ENCODE data around the gene DMRTB1. TPM values are rescaled to one million over a fixed set of nuclear protein-coding genes. Genes with fewer than 3 reads are reported as not detected.

Gene DMRTB1
- total and polyA plus RNA-seq, 10 donors, result not detected

DNA sequence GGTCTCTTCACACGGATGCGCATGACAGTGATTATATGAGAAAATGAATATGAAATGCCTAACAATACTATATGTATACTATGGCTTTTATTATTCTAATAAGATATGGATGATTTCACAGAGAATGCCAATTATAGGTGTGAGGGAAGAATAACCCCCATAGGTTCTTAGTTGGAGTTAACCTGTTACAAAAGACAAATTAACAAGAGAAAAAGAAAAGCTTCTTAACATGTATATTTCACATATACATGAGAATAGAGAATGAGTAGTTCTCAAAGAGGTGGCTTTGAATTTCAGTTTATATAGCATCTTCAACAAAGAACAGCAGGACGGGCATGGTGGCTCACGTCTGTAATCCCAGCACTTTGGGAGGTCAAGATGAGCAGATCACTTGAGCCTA lies 24.0 kb upstream of the DMRTB1 start:
- no peak for DNase-seq
- Histone ChIP-seq H3K27me3 (replicated peaks in 1 of 7) (peaks cover 0 to 9% (median 0%) of the 10 kb centered on the region in 7 donors), H3K4me3 (no peak overlapping the region), H3K27ac (no peak overlapping the region), H3K36me3 (no peaks in the 10 kb centered on the region), H3K4me1 (no peaks in the 10 kb centered on the region), H3K9me3 (peaks cover 0 to 6% (median 0%) of the 10 kb centered on the region in 8 donors)
- WGBS, 5 donors, result 95 to 98% (median 97%) methylated on average over 4 of the region's 4 CpGs
- intact Hi-C loops (cut with DNase I; ENCODE audit: low total_unique reads), result no loop called here
- TF ChIP-seq POLR2A (IDR thresholded peaks at IDR 0.05), result no peak
- TF ChIP-seq POLR2AphosphoS5 (IDR thresholded peaks at IDR 0.05), result no peak
- no peak for TF ChIP-seq CTCF (IDR thresholded peaks at IDR 0.05 in 8 of 11, conservative IDR thresholded peaks at IDR 0.05 in 3 of 11)

- Histone ChIP-seq H3K36me3 (no peaks in the 10 kb centered on the region), H3K4me1 (no peaks in the 10 kb centered on the region), H3K4me3 (no peak overlapping the region), H3K9me3 (peaks cover 0 to 6% (median 0%) of the 10 kb centered on the region in 8 donors), H3K27me3 (replicated peaks in 1 of 7) (peaks cover 0 to 5% (median 0%) of the 10 kb centered on the region in 7 donors), H3K27ac (no peak overlapping the region)
- DNase-seq, result peak; percentile 68
- WGBS, 5 donors, result 97 to 99% (median 98%) methylated on average over 61 to 79 of the region's 79 CpGs
- intact Hi-C loops (cut with DNase I; ENCODE audit: low total_unique reads), result no loop called here
- TF ChIP-seq POLR2A (IDR thresholded peaks at IDR 0.05) (no peak), POLR2AphosphoS5 (IDR thresholded peaks at IDR 0.05) (no peak)
Observed at GRCh38 chr1:53438427-53439336, 20.5 kb upstream of the DMRTB1 start.

GRCh38 chr1:53439337-53440207 lies 19.6 kb upstream of the DMRTB1 start:
- H3K36me3 ChIP-seq, result no peaks in the 10 kb centered on the region
- 94 to 98% (median 96%) methylated on average over 52 to 58 of the region's 58 CpGs for WGBS, 5 donors
- H3K4me1 ChIP-seq, result no peaks in the 10 kb centered on the region
- no peak overlapping the region for H3K27ac ChIP-seq
- H3K9me3 ChIP-seq, result peaks cover 0 to 3% (median 0%) of the 10 kb centered on the region in 8 donors
- no peak overlapping the region for H3K4me3 ChIP-seq
- H3K27me3 ChIP-seq (replicated peaks in 1 of 7), result no peaks in the 10 kb centered on the region
- TF ChIP-seq POLR2A (IDR thresholded peaks at IDR 0.05) (no peak), CTCF (IDR thresholded peaks at IDR 0.05 in 8 of 11, conservative IDR thresholded peaks at IDR 0.05 in 3 of 11) (no peak), POLR2AphosphoS5 (IDR thresholded peaks at IDR 0.05) (no peak)
- intact Hi-C loops (cut with DNase I; ENCODE audit: low total_unique reads), result no loop called here
- DNase-seq, result peak; percentile 69

GRCh38 chr1:53440633-53441032 lies 18.6 kb upstream of the DMRTB1 start:
- Histone ChIP-seq H3K4me1 (no peaks in the 10 kb centered on the region), H3K9me3 (no peaks in the 10 kb centered on the region), H3K36me3 (no peaks in the 10 kb centered on the region), H3K27ac (no peak overlapping the region), H3K27me3 (replicated peaks in 1 of 7) (no peaks in the 10 kb centered on the region), H3K4me3 (no peak overlapping the region)
- TF ChIP-seq CTCF (IDR thresholded peaks at IDR 0.05 in 8 of 11, conservative IDR thresholded peaks at IDR 0.05 in 3 of 11), result no peak
- TF ChIP-seq POLR2A (IDR thresholded peaks at IDR 0.05), result no peak
- TF ChIP-seq POLR2AphosphoS5 (IDR thresholded peaks at IDR 0.05), result no peak
- WGBS, 5 donors, result 88 to 96% (median 94%) methylated on average over 6 of the region's 6 CpGs
- intact Hi-C loops (cut with DNase I; ENCODE audit: low total_unique reads), result no loop called here
- DNase-seq, result no peak
